Superior temporal gyrus (tissue), 1 donor: ENCODE measurements around the gene FAM24A.

Experiments
- DNase-seq: peaks from one replicate; pipeline ENCODE4 v3.0.0-alpha.2; 2016; ENCODE audit errors: extremely low spot score

FAM24A gene

DNA sequence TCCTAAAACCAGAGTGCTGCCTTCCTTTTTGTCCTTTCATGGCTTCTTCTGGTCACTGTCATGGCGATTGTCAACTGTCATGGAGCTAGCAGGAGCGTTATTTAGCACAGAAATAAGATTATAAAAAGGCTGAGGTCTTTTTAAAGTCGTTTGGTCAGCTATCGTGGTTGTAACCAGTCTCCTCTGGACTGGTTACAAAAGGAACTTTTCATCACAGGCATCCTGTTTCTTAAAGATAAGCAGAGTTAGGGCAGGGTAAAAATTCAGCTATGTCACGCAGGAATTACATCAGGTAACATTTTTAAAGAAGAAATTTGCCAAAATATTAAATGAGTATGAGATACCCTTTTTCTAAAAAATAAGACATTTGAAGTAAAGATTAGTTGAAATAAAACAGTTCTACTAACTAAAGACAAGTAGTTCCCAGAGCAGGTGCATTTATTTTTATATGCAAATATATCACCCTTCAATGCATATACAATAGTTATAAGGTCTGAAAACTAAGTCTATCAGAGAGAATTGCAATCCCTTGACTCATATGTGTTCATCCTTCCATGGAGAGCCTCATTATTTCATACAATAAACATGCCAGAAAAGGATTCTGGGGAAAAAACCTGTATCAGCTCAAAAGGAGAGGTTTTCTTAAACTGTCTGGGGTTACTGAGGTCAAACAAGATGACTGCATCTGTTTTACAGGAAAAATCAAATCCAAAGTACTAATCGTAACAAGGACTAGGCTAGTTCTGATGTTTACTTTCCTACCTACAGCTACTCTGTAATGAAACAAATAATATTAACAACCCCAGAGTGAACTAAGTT is 20.9 kb downstream of the FAM24A start:
- no peak for DNase-seq

GRCh38 chr10:122939133-122939855 is 28.9 kb downstream of the FAM24A start:
- DNase-seq, result no peak

- DNase-seq, result no peak
These were observed 29.6 kb downstream of the FAM24A start for GRCh38 chr10:122939856-122940543.

DNA sequence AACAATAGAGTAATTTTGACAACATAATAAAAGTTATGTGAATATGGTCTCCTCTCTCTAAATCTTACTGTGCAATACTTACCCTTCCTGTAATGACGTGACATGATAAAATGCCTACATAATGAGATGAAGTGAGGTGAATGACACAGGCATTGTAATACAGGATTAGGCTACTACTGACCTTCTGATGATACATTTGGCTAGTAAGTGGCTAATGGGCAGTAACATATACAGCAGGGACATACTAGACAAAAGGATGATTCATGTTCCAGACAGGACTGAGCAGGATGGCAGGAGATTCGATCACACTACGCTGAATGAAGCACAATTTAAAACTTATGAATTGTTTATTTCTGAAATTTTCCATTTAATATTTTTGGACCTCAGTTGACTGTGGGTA is 38.9 kb downstream of the FAM24A start:
- no peak for DNase-seq

- DNase-seq, result peak; percentile 98
These were observed 43.7 kb downstream of the FAM24A start, which contains the start of gene C10orf88 for GRCh38 chr10:122953902-122954730. C10orf88 (minus strand) TSS chr10:122954227; CDS start chr10:122954178, 49 bp downstream.

DNA sequence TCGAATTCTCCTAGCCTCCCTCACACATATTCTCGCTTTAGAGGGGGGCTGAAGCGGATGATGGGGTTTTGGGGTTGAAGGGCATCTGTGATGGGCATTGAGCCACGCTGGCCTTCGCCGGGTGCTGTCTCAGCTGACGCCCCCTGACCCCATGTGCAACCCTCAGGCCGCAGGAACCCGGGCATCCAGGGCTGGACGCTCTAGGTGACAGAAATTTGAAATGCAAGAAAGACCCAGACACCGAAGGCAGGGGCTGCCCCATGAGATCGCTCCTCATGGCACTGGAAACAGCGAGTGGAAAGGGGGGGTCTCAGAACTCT is 44.3 kb downstream of the FAM24A start:
- DNase-seq, result no peak

DNA sequence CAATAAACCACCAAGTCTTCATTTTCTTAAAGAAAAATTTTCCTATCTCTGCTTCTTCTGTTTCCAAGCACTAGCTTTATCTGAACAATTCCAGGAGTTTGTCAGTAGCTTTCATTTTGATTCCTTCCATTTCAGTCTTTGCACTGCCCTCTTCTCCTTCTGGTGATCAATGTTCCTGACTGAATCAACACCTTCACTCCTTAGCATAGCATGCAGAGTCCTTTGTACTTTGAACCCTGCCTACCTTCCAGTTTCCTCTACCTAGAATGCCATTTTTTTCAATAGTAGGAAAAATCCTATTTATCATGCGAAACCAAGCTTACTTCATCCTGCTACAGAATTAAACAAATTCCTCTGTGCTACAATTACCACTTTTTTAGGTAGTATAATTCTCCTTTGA is 45.5 kb downstream of the FAM24A start:
- no peak for DNase-seq

GRCh38 chr10:122957474-122957873 is 47.1 kb downstream of the FAM24A start:
- DNase-seq, result no peak

DNA sequence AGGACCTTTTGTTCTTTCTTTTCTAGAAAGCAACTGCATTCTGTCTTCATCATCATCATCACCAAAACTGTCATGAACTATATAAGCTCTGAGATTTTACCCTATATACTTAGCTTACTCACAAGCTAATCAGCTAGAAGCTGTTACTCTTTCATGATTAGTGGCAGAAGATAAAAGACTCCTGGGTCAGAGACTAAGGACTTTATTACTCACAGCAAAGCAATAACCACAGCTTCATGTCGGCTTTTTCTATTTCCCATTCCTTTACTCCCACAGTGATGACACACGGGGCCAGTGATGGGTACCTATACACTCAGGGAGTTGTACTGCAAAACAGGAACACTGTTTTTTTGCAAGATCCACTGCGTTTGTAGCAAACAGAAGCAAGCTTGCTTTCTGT is 52.0 kb downstream of the FAM24A start:
- no peak for DNase-seq
